Endothelial cell (in vitro differentiated cells): ENCODE measurements around the gene PACRG. TPM values are rescaled to one million over a fixed set of nuclear protein-coding genes. Genes with fewer than 3 reads are reported as not detected.

Experiments used
- DNase-seq: peaks from one replicate; pipeline ENCODE4 v3.0.0; 2021; ENCODE audit warnings: low spot score
- H3K27ac Mint-ChIP-seq: one replicate; pipeline ENCODE4 v1.8.0; 2021; ENCODE audit warnings: mixed read lengths, inconsistent platforms; ENCODE audit not compliant: unreplicated experiment
- H3K27me3 Mint-ChIP-seq: one replicate; pipeline ENCODE4 v1.8.0; 2021; ENCODE audit warnings: mild to moderate bottlenecking, moderate library complexity, mixed read lengths, inconsistent platforms; ENCODE audit not compliant: unreplicated experiment
- H3K36me3 Mint-ChIP-seq: one replicate; pipeline ENCODE4 v1.8.0; 2021; ENCODE audit warnings: mild to moderate bottlenecking, low read depth, mixed read lengths, inconsistent platforms; ENCODE audit not compliant: unreplicated experiment
- H3K4me1 Mint-ChIP-seq: one replicate; pipeline ENCODE4 v1.8.0; 2021; ENCODE audit warnings: mild to moderate bottlenecking, mixed read lengths, inconsistent platforms; ENCODE audit not compliant: unreplicated experiment
- H3K4me3 Mint-ChIP-seq: one replicate; pipeline ENCODE4 v1.8.0; 2021; ENCODE audit warnings: mild to moderate bottlenecking, mixed read lengths, inconsistent platforms; ENCODE audit not compliant: unreplicated experiment
- H3K9me3 Mint-ChIP-seq: one replicate; pipeline ENCODE4 v1.8.0; 2021; ENCODE audit warnings: mixed read lengths, inconsistent platforms; ENCODE audit not compliant: unreplicated experiment
- total RNA-seq: library from RNA; stranded (reverse); fragmentation: NEBNext Ultra II Directional; extraction: Animal tissue kit (Norgen Biotek cat#: 25700); gene quantifications from one replicate; pipeline ENCODE4 v1.2.1, GENCODE V29; 2021; ENCODE audit not compliant: unreplicated experiment
- TF ChIP-seq, protein P1 (sequence below): fragments of 200-600 bp; sonication (generic); IDR thresholded peaks from one replicate; pipeline ENCODE4 v1.5.0; 2021; ENCODE audit warnings: antibody characterized with exemption; ENCODE audit not compliant: unreplicated experiment

Gene PACRG
- total RNA-seq, 1 donor from 2014 or later: 1.1 TPM

DNA sequence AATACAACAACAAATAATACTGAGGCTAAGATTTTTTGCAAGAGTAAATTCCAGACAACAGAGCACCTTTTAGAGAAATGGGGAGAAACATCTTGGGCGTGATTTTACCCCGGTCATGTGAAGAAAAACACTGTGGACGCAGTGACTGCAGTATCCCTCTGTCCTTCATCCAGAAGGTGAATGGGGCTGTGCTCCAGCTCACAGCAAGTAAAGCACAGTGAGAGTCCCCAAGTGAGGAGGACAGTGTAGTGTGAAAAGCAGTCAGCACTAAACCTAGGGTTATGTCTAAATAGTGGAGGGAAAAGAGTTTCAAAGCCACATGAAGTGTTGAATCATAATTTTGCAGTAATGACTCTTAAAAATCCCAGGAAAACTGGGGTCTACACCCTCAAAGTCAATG lies 338.4 kb downstream of the PACRG start:
- DNase-seq: no peak
- H3K4me1 Mint-ChIP-seq: peaks cover 34% of the 10 kb centered on the region
- TF ChIP-seq, protein P1, sequence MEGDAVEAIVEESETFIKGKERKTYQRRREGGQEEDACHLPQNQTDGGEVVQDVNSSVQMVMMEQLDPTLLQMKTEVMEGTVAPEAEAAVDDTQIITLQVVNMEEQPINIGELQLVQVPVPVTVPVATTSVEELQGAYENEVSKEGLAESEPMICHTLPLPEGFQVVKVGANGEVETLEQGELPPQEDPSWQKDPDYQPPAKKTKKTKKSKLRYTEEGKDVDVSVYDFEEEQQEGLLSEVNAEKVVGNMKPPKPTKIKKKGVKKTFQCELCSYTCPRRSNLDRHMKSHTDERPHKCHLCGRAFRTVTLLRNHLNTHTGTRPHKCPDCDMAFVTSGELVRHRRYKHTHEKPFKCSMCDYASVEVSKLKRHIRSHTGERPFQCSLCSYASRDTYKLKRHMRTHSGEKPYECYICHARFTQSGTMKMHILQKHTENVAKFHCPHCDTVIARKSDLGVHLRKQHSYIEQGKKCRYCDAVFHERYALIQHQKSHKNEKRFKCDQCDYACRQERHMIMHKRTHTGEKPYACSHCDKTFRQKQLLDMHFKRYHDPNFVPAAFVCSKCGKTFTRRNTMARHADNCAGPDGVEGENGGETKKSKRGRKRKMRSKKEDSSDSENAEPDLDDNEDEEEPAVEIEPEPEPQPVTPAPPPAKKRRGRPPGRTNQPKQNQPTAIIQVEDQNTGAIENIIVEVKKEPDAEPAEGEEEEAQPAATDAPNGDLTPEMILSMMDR: no peak
- no peaks in the 10 kb centered on the region for H3K9me3 Mint-ChIP-seq
- H3K27me3 Mint-ChIP-seq: peaks cover 2% of the 10 kb centered on the region
- no peaks in the 10 kb centered on the region for H3K36me3 Mint-ChIP-seq
- H3K4me3 Mint-ChIP-seq: no peak overlapping the region
- peak overlapping the region; percentile 98 for H3K27ac Mint-ChIP-seq

DNA sequence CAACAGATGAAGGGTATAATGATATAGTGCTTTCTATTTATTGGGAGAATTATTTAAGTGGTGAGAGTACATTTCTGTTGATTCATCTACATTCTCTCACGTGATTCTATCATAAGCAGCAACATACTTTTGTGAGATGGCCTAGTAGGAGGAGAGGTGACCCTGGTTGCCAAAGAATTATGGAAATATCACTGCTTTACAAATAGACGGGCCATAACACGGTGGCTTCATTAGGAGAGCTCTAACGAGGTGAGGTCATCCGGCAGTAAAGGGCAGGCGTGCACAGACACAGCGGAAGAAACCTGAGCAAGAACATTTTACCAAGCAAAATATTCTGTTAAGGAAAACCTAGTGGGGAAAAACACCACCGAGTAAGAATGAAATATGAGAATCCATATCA lies 349.4 kb downstream of the PACRG start:
- H3K9me3 Mint-ChIP-seq: no peaks in the 10 kb centered on the region
- no peaks in the 10 kb centered on the region for H3K36me3 Mint-ChIP-seq
- no peaks in the 10 kb centered on the region for H3K4me1 Mint-ChIP-seq

DNA sequence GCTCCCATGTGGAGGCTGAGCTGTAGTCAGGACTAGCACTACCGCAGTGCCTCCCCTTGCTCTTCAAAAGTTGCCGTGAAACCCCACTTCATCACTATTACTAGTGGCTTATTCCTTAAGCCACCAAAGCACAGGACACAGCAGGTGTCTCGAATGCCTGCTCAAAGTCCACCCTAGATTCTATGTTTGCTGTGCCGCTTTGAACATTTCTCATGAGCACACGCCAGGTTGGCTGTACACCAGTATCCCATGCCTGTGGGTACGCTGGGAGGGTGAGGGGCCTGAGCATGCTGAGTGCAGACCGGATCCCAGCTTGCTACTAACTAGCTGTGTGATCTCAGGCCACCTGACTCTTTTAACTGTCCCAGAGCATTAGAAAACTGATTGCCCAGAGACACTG lies 350.9 kb downstream of the PACRG start:
- Mint-ChIP-seq H3K27me3 (no peaks in the 10 kb centered on the region), H3K4me3 (no peak overlapping the region), H3K27ac (no peak overlapping the region), H3K4me1 (peaks cover 10% of the 10 kb centered on the region), H3K9me3 (no peaks in the 10 kb centered on the region), H3K36me3 (no peaks in the 10 kb centered on the region)
- DNase-seq: no peak
- TF ChIP-seq, protein P1: no peak

More for the DNA sequence above, 349.4 kb downstream of the PACRG start:
- DNase-seq: no peak
- no peak overlapping the region for H3K27ac Mint-ChIP-seq
- H3K4me3 Mint-ChIP-seq: no peak overlapping the region
- TF ChIP-seq, protein P1: no peak
- no peaks in the 10 kb centered on the region for H3K27me3 Mint-ChIP-seq

DNA sequence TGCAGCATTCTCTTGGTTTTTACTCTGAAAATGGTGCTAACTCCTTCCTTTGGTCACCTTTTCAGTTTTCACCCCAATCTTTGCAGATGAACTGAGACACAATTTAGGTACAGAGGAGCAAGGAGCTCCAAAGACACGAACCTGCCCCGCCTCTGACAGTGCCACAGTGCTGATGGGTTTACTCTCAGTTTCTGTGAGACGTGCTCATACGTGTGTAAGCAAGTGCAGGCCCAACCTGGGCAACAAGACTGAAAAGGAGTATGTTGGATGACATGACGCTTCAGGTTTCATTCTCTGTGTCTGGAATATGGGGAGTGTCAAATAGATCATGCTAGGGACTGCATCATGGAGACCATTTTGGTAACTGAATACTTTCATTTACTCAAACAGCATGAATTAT lies 352.5 kb downstream of the PACRG start:
- TF ChIP-seq, protein P1: no peak
- H3K4me1 Mint-ChIP-seq: peaks cover 21% of the 10 kb centered on the region
- no peak overlapping the region for H3K4me3 Mint-ChIP-seq
- H3K9me3 Mint-ChIP-seq: no peaks in the 10 kb centered on the region
- no peak for DNase-seq
- H3K27me3 Mint-ChIP-seq: no peaks in the 10 kb centered on the region
- no peaks in the 10 kb centered on the region for H3K36me3 Mint-ChIP-seq
- H3K27ac Mint-ChIP-seq: no peak overlapping the region

DNA sequence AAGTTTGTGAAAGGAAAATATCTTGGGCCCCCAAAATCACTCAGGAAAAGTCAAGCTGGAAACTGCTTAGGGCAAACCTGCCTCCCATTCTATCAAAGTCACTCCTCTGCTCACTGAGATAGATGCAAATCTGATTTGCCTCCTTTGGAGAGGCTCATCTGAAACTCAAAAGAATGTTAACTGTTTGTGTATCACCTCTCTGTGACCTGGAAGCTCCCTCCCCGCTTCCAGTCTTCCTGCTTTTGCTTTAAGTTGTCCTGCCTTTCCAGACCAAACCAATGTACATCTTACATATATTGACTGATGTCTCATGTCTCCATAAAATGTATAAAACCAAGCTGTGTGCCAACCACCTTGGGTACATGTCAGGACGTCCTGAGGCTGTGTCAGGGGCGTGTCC lies 355.4 kb downstream of the PACRG start:
- H3K36me3 Mint-ChIP-seq: peaks cover 6% of the 10 kb centered on the region
- peaks cover 31% of the 10 kb centered on the region for H3K4me1 Mint-ChIP-seq
- H3K4me3 Mint-ChIP-seq: no peak overlapping the region
- TF ChIP-seq, protein P1: no peak
- peaks cover 1% of the 10 kb centered on the region for H3K27me3 Mint-ChIP-seq
- DNase-seq: no peak
- H3K9me3 Mint-ChIP-seq: no peaks in the 10 kb centered on the region
- H3K27ac Mint-ChIP-seq: peak overlapping the region; percentile 22
